KBM-7 (cell line): ENCODE results near the gene MCTP2.

Experiments
- DNase-seq: peaks from one replicate; pipeline ENCODE4 v3.0.0-alpha.2; 2015
- in situ Hi-C: fragments of 300-500 bp; cut with MboI; formaldehyde crosslinking; loops from 2 replicates; pipeline ENCODE4 v1.14.3; 2020; ENCODE audit warnings: low sequenced_read_pairs, low pct_unique_long_range_greater_than_20kb, mixed read lengths

MCTP2 gene

DNA sequence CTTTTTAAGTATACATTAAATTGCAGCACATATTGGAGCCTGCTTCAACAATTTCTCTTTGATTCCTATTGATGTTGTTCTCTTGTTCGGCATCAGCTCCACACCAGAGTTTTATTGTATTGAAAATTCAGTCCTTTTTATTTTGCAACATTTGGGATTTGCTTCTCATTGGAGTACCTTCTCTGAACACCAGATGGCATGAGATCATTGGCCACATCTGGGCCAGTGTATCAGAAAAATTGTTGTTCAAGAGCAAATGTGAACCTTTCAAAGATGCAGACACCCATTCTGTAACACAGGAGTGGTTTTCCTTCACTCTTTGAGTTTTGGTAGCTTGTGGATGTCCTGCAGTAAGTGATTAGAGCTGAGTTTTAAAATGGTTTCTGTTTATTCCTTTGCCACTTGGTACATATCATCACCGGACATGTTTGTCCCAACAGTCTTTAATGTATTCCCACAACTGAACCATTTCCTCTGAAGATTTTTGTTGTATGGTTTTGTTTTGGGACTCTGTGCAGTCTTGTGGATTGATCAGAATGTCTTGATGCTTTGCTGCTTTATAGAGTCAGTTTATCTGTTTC lies 96.1 kb downstream of the MCTP2 start:
- in situ Hi-C loops, result no loop called here
- DNase-seq, result peak; percentile 56

DNA sequence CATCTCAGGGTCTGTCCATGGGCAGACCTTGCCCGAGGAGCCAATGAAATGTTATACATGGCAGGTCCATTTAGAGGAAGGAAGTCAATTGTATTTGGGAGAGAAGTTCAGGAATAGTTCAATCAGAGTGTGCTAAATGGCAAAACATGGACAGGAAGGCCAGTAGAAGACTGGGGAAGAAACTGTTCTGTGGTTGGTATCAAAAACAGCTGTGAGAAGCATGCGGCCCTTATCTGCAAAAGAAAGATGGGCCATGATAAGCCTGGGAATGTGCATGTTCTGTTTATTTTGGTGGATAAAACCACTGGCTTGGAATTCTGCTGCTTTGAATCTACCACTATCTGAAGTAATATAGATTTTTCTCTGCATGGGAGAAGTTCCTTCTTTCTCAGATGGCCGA lies 100.4 kb downstream of the MCTP2 start:
- DNase-seq, result no peak
- in situ Hi-C loops, result no loop called here

DNA sequence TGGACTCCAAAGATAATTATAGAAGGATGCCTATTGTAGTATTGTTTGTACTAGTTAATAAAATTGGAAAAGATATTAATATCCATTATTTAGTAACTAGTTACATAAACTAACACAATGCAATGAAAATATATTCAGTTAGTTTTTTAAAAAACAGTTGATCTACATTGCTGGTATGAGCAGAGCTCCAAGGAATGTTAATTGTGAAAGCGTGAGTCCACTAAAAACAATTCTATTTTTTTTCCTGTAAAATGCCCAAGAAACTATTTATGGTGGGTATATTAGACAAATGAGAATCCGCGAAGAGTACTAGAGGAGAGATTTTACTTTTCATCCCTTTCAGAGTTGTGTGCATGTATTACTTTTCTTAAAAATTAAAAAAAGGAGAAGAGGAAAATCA lies 104.3 kb downstream of the MCTP2 start:
- no peak for DNase-seq
- in situ Hi-C loops, result no loop called here

DNA sequence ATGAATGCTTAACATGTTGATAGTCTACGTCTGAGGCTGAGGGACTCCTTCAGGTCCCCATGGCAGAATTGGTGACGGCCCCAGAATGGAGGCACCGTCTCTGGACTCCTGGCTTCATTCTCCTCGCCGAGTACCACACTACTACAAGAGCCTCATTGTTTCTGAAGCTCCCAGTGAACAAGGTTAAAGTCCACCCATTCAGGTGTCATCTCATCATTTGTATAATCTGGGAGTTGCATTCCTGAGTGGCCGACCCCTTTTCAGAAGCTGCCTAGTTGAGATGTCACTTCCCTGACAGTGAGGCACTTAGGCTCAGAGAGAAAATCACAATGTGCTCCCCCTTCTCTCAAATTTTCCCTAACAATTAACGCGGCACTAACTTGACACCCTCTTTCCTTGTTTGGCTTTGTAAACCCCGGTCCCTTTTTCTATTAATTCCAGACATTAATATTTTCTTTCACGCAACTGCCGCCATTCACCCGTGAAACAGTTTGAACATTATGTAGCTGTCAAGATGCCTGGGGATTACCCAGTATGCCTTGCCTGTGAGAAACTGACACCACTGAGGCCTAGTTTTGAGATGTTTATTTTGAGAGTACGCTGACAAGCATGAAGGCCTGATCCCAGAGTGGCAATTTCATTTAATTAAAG lies 105.6 kb downstream of the MCTP2 start:
- in situ Hi-C loops, result no loop called here
- no peak for DNase-seq

DNA sequence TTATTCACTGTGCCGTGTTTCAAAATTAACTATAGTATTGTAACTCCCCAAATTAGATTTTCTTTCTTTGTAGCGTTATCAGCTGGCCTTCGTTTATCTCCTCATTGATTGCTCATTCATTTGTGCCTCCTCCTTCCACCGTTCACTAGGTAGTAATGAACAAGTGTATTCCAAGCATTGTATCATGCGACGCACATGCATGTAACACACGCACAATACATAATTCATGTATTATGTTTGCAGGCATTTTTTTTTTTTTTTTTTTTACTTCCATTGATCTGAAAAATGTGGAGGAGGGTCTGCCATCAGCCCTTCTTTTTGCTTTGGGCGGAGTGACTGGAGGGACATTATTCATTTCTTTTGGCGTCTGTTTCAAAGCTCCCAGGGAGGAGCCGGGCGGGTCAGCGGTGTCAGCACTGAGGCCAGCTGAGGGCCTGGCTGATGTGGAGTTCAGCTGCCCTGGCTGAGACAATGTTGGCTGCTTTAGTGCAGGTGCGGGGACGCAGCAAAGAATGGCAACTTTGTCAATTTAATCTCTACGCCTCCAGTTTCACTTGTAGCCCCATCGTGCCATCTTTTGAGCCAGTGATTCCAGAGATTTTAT lies 107.0 kb downstream of the MCTP2 start:
- in situ Hi-C loops, result no loop called here
- DNase-seq, result no peak

DNA sequence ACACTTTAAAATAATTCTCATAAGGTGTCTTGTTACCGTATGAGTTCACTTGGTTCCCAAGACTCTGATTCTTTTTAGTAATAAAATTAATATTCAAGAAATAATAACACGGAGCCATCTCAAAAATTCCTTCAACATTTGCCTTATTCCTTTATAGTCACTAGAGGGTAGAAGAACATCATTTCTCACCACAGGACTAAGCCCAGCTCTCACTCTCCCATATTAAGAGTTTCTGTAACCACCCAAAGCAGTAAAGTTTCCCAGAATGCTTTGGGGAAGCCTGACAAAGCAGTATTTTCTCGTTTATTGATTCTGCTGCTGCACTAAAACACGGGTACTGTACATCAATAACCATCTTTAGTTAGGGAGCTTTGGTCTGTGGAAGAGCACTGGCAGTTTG lies 114.9 kb downstream of the MCTP2 start:
- no peak for DNase-seq
- in situ Hi-C loops, result no loop called here

DNA sequence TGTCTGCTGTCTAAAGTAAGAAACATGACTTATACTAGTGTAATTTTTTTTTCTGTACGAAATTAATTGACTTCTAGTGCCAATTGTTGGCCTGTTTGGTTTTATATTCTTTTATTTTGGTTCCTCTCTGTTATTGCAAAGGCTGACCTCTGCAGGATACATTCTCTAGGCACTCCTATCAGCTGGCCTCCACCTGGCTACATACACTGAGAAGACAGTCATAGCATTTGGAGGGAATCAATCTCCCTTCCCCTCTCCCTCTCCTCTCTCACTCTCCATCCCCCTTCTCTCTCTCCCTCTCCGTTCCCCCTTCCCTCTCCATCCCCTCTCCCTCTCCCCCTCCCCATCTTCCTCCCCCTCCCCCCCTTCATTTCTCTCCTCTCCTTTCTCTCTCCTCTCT lies 116.7 kb downstream of the MCTP2 start:
- DNase-seq, result no peak
- in situ Hi-C loops, result no loop called here

DNA sequence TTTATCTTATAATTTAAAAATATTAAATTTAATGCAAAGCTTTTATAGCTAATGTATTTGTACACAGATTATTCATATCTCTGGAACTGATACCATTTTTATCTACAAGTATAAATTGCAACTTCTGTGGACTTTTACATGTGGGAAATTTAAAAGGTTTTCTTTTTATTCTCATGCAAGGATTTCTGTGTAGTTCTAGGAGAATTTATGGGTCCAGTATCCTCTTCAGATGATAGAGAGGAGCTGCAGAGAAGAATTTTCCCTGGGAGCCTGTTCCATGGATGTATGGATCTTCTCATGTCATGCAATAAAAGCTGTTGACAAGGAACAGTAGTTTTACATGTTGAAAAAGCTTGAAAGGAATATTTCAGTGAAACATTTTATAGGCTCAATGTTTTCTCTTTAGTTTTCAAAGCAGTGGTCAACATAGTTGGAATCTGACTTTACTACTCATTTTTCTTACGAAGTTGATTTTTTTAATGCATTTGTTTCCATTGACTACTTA lies 119.7 kb downstream of the MCTP2 start:
- in situ Hi-C loops, result no loop called here
- no peak for DNase-seq

DNA sequence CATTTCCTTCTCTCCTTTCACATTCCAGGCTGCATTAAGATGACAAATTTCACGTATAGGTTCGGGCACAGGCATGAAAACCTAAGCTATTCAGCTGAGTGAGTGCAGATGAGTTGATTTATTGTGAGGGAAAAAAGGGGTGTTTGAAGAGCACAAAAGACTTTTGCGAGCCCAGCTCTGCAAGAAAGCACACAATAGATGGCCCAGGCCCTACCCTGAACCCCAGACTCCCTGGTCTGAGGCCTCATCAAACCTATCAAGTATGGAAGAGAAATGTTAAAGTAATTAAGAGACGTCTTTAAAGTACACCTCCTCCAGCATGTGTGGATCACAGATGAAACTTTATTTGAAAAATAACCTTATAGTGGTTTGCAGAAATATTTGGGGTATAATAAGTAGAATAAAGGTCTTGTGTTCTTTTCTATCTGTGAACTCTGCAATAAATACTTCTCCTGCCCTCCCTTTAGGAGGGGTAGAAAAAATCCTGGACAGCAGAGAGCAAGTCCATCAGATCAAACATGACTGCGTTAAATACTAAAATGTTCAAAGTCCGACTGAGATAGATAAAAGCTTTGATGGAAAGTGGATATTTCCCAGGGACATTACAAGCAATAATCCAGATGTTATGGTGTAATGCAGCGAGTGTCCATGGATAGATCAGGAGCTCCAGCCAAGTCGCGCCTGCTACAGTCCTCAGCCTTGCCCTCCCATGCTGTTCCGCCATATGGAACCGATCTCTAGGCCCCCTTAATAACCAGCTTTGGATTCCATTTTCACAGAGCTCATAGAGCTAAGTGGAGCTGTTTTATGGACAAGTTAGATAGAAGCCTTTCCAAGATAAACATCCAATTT lies 121.5 kb downstream of the MCTP2 start:
- DNase-seq, result no peak
- in situ Hi-C loops, result no loop called here

DNA sequence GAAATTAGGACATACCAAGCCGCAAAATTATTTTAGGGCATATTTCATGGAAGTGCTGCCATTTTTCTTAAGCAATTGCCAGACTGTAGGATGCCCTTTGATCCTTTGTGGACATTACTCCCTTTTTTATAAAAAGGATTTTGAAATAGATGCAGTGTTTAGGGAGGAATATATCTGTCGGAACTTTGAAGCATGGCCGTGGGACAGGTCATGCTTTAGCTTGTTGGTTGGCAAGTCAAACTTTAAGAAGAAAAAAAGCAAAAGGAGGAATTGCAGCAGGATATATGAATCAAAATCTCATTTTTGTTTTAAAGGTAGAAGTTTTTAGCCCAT lies 122.1 kb downstream of the MCTP2 start:
- in situ Hi-C loops, result no loop called here

DNA sequence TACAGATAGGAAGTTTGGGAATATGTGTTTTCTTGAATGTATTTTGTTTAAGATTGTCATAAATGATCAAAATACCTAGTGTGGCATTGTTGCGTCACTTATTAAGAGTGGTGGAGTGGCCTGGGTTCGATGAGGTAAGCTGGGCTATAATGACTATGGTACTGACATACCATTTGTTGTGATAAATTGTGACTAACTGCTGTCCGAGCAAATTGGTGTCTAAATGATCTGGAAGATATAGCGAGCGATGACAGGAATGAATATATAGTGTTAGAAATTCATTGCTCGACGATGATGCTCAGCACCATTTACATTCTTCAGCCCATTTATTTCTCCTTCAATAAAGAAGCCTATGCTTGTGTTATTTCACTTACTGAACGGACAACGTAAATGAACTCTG lies 123.3 kb downstream of the MCTP2 start:
- no peak for DNase-seq
- in situ Hi-C loops, result no loop called here

More for the DNA sequence above, 122.1 kb downstream of the MCTP2 start:
- DNase-seq, result no peak

DNA sequence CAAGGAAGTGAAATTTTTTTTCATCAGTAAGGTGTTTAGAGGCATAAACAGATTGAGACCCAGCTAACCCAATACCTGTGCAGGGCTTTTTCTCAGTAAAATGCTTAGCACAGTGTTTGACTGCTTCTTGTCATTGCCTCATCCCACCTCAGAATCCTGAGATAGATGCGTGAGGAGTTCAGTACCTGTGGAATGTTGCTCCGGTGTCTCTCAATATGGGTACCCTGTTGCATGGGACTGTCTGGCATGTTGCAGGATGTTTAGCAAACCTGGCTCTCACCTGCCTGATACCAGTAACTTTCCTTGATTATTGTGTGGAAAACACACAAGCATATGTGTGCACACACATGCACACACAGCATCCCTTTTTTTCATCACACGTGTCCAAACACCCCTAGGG lies 128.4 kb downstream of the MCTP2 start:
- DNase-seq, result no peak
- in situ Hi-C loops, result no loop called here

DNA sequence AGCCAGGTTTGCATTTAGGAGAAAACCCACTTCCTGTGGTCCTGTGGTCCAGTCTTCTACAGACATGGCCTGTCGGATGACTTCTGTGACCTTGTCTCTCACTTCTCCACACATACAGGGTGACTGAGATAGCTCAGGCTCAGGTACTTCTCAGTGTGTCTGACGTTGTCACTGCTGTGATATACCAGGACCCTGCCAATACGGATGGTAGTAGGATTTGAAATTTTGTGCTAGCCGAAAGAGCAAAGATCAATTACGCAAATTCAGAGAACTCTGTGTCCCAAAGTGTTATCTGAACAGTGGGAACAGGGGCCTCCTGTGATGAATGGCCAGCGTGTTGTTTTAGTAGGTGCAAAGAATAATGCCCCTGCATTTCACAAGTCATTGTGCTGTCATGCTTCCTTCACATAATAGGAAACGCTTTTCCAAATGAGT lies 128.9 kb downstream of the MCTP2 start:
- no peak for DNase-seq
- in situ Hi-C loops, result no loop called here

DNA sequence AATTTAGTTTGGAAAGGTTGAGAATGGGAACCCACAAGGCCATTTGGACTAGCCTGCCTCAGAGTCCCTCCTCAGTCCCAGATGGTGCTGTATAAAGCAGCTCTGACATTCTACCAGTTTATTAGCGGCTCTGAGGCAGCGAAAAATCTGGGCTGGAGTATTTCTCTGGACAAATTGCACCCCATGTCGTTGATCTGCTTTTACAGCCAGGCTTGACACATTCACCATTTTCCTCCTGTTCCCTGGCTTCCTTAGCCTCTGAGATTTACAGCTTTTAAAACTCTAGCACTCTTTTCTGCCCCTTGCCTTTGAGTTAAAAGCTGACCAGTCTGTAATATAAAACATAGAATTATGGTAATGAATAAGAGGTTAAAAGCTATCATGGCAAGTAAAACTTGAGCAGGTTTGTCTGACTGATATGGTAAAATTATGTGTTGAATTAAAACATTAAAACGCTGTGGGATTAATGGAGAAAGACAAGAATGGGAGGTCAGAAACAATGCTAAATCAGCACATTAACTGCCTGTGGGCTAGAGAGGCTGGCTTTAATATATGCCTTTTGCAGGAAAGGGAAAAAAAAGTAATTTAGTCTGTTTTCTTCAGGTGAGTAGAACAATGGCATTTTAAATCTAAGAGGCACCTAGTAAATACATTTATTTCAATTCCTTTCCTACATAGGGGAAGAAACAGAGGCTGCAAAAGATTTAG lies 131.2 kb downstream of the MCTP2 start:
- in situ Hi-C loops, result no loop called here
- no peak for DNase-seq

DNA sequence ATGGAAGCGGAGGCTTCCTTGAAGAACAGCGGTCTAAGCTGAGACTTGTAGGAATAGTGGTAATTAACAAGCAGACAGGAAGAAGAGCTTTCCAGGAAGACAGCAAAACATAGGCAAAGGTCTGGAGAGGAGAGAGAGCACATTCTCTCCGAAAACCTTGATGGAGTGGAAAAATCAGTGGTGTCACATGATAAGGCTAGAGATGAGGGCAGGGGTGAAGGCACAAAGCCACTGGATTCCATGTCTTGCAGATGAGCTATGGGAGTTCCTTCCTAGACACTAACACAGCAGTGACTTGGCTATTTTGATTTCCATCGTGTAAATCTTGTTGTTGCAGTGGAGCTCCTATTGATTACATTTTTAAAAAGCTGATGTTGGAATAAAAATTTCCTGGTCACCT lies 132.0 kb downstream of the MCTP2 start:
- DNase-seq, result no peak
- in situ Hi-C loops, result no loop called here

DNA sequence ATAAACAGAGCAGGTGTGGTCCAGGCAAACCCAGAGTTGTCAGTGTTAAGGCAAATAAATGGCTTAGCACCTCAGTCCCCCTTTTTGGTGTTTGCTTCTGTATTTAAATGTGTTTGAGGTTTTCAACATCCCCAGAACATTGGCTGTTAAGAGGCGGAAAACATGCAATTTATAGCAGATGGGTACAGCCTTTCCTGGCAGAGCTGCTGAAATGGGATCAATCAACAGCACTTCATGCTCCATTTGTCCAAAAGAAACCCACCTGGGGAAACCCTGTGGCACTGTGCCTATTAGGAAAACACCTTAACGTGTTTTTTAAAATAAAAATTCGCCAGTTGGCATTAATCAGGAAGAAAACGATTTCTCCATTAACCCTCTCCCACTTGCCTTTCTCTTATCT lies 135.4 kb downstream of the MCTP2 start:
- in situ Hi-C loops, result no loop called here
- DNase-seq, result no peak

DNA sequence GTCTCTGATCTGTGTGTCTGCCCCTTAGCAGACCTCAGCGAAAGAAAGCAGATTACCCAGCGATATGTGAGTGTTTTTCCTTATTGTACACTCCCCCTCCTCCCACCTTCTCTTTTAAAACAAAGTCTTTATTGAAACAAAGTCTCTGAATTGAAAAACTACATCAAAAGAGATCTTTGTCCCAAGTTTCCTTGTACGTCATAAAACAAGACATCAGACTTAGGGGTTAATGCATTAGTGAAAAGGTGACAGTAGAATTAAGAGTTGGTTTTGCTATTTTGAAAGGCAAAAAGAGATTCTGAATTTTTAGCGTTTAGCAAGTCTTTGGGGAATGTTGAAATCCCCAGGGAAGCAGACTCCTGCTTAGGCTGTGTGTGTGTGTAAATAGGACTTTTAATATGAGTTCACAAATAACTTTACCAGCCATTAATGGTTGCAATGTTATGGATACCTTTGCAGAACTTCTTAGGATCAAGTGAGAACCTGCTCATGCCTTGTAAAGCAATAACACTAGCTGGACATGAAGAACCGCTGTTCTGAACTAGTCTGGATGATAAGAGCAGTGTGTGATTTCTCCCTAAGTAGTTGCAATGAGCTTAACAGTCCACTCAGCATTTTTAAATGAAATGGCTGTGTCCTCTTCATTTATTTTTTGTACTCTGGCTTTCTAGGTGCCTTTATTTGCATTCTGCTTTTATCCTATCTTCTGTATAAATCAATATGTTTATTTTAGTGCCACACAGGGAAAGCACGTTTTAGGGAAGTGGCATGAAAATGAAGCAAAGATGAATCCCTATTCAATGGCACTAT lies 136.6 kb downstream of the MCTP2 start:
- in situ Hi-C loops, result no loop called here
- no peak for DNase-seq

DNA sequence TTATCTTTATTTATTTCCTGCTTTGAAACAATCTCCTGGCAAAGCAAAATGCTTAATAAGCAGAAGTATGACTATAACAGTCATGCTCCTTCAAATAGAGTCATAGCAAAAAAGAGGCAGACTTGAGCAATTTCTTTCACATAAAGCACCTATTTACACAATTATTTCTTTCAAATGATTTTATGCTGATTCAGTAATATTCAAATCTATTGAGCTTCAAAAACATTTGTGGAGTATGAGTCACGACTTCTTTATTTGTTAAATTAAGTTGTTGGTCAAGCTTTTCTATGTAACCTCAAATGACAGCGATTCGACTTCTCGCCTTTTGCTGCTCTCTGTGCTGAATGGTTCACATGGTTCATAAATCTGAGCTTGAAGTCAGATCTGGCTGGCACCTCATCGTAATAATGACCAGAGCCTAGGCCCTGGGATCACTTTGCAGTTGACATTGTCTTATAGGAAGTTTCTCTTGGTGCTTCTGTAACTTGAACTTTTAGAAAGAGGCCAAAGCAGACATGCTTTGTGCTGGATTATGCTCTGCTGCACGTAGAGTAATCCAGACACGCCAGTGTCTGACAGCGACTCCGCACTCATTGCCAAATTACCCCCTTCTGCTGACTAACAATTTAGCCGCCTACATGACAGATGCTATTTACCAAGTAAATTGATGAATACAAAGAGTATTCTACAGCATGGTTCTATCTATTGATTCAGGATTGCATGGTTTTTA lies 139.0 kb downstream of the MCTP2 start:
- DNase-seq, result no peak
- in situ Hi-C loops, result no loop called here
